COR-L47 (cell line): Measurements from ENCODE around the gene SNAP29.
A peak's percentile ranks its signal among the peaks of the same experiment; 100 is the strongest.
"Not testable (repeated sequence)": the region's sequence is repeated elsewhere in the genome, so short reads cannot be mapped to it uniquely, and the experiment has no call there.

Experiments used
- DNase-seq: peaks from one replicate; lab custom pipeline; 2025; lab: John Stamatoyannopoulos, UW

Gene SNAP29

GRCh38 chr22:20901093-20902033, 42.6 kb downstream of the SNAP29 start:
- DNase-seq, result not testable (repeated sequence)

GRCh38 chr22:20903093-20903492, 44.3 kb downstream of the SNAP29 start:
- DNase-seq, result no peak

- no peak for DNase-seq
These were observed 45.5 kb downstream of the SNAP29 start for GRCh38 chr22:20904008-20904979.

GRCh38 chr22:20904980-20905355, 46.2 kb downstream of the SNAP29 start:
- DNase-seq, result no peak

- no peak for DNase-seq
These were observed 46.9 kb downstream of the SNAP29 start for GRCh38 chr22:20905415-20906386.

- DNase-seq, result no peak
These were observed 47.6 kb downstream of the SNAP29 start for GRCh38 chr22:20906387-20906767.

- not testable (repeated sequence) for DNase-seq
These were observed 49.9 kb downstream of the SNAP29 start for GRCh38 chr22:20908717-20909116.

GRCh38 chr22:20909543-20910303, 50.9 kb downstream of the SNAP29 start:
- DNase-seq, result no peak

- no peak for DNase-seq
These were observed 53.7 kb downstream of the SNAP29 start for GRCh38 chr22:20912494-20912893.

- DNase-seq, result peak; percentile 96
These were observed 58.4 kb downstream of the SNAP29 start, which contains the start of gene CRKL for GRCh38 chr22:20916916-20917810. Gene CRKL, plus strand, starts transcription at chr22:20917407. Its CDS starts 528 bp downstream, at chr22:20917935.

GRCh38 chr22:20918663-20919218, 59.9 kb downstream of the SNAP29 start:
- DNase-seq, result no peak

GRCh38 chr22:20919718-20920117, 60.9 kb downstream of the SNAP29 start:
- no peak for DNase-seq

- DNase-seq, result no peak
These were observed 62.0 kb downstream of the SNAP29 start for GRCh38 chr22:20920881-20921203.

- DNase-seq, result no peak
These were observed 63.4 kb downstream of the SNAP29 start for GRCh38 chr22:20922141-20922751.

- DNase-seq, result no peak
These were observed 67.4 kb downstream of the SNAP29 start for GRCh38 chr22:20926243-20926642.

- no peak for DNase-seq
These were observed 69.2 kb downstream of the SNAP29 start for GRCh38 chr22:20927940-20928572.

GRCh38 chr22:20928573-20928967, 69.8 kb downstream of the SNAP29 start:
- no peak for DNase-seq

GRCh38 chr22:20930004-20930403, 71.2 kb downstream of the SNAP29 start:
- no peak for DNase-seq
